ENCODE results near the gene ZEB2.

- TF ChIP-seq NPAS2 (CRISPR knock-in tag; IDR thresholded peaks at IDR 0.05; ENCODE audit: borderline replicate concordance) = no peak
- TF ChIP-seq CTCF (IDR thresholded peaks at IDR 0.05) = no peak
These were observed 143.0 kb downstream of the ZEB2 start for GRCh38 chr2:144376926-144377325.
